Brain microvascular endothelial cell (primary cell): ENCODE data around the gene FAM162A.
"Not testable (repeated sequence)": the region's sequence is repeated elsewhere in the genome, so short reads cannot be mapped to it uniquely, and the experiment has no call there.

Source experiments
- DNase-seq: peaks from one replicate; pipeline ENCODE4 v3.0.0-alpha.2; 2020
- H3K27ac ChIP-seq: fragments of 250-450 bp; sonication (Bioruptor Pico); 2 replicates; pipeline ENCODE4 v1.5.1; 2020; ENCODE audit warnings: mild to moderate bottlenecking, moderate library complexity
- H3K27me3 ChIP-seq: fragments of 250-450 bp; sonication (Bioruptor Pico); replicated peaks from 2 replicates; pipeline ENCODE4 v1.5.1; 2020; ENCODE audit warnings: mild to moderate bottlenecking
- H3K36me3 ChIP-seq: fragments of 250-450 bp; sonication (Bioruptor Pico); replicated peaks from 2 replicates; pipeline ENCODE4 v1.5.1; 2020; ENCODE audit warnings: mild to moderate bottlenecking
- H3K4me3 ChIP-seq: 2 replicates; pipeline ENCODE4 v1.5.1; 2011; ENCODE audit warnings: low read depth, mild to moderate bottlenecking, control low read depth, low read length, moderate library complexity
- CTCF ChIP-seq: IDR thresholded peaks from 2 replicates; pipeline ENCODE4 v1.5.1; 2011; ENCODE audit warnings: low read depth, mild to moderate bottlenecking, moderate library complexity, low read length, control low read depth, inconsistent platforms; ENCODE audit errors: missing control alignments
- in situ Hi-C: cut with HindIII; loops from 2 replicates; pipeline ENCODE4 v1.10.0; 2017; ENCODE audit warnings: low sequenced_read_pairs, low pct_ligation_motif_present

Gene FAM162A

GRCh38 chr3:122427857-122428471 lies 44.0 kb downstream of the FAM162A start:
- in situ Hi-C loops = no loop called here
- H3K27me3 ChIP-seq = no peaks in the 10 kb centered on the region
- peaks cover 38% of the 10 kb centered on the region for H3K36me3 ChIP-seq
- no peak for TF ChIP-seq CTCF
- no peak for DNase-seq
- no peak overlapping the region for H3K27ac ChIP-seq
- H3K4me3 ChIP-seq = no peak overlapping the region

GRCh38 chr3:122430371-122430770 lies 46.4 kb downstream of the FAM162A start:
- no peak overlapping the region for H3K4me3 ChIP-seq
- no peaks in the 10 kb centered on the region for H3K27me3 ChIP-seq
- TF ChIP-seq CTCF = no peak
- H3K36me3 ChIP-seq = peaks cover 36% of the 10 kb centered on the region
- no peak overlapping the region for H3K27ac ChIP-seq
- in situ Hi-C loops = no loop called here
- DNase-seq = no peak

GRCh38 chr3:122435950-122436349 lies 52.0 kb downstream of the FAM162A start:
- Histone ChIP-seq H3K4me3 (no peak overlapping the region), H3K36me3 (peaks cover 42% of the 10 kb centered on the region), H3K27ac (no peak overlapping the region), H3K27me3 (no peaks in the 10 kb centered on the region)
- DNase-seq = no peak
- TF ChIP-seq CTCF = no peak
- in situ Hi-C loops = no loop called here

GRCh38 chr3:122443090-122443489 lies 59.1 kb downstream of the FAM162A start:
- no peak for DNase-seq
- no peak for TF ChIP-seq CTCF
- Histone ChIP-seq H3K36me3 (peaks cover 24% of the 10 kb centered on the region), H3K27me3 (no peaks in the 10 kb centered on the region), H3K27ac (no peak overlapping the region), H3K4me3 (no peak overlapping the region)
- in situ Hi-C loops = no loop called here

GRCh38 chr3:122443762-122444490 lies 59.9 kb downstream of the FAM162A start:
- peaks cover 24% of the 10 kb centered on the region for H3K36me3 ChIP-seq
- H3K4me3 ChIP-seq, DNase-seq, H3K27me3 ChIP-seq, H3K27ac ChIP-seq, in situ Hi-C loops: not testable (repeated sequence)

GRCh38 chr3:122444491-122444887 lies 60.5 kb downstream of the FAM162A start:
- H3K36me3 ChIP-seq = peaks cover 28% of the 10 kb centered on the region
- DNase-seq, H3K27me3 ChIP-seq, in situ Hi-C loops, H3K27ac ChIP-seq, H3K4me3 ChIP-seq: not testable (repeated sequence)

- peaks cover 36% of the 10 kb centered on the region for H3K36me3 ChIP-seq
- H3K27me3 ChIP-seq, H3K4me3 ChIP-seq, in situ Hi-C loops, H3K27ac ChIP-seq, DNase-seq: not testable (repeated sequence)
Observed at GRCh38 chr3:122448218-122448617, 64.2 kb downstream of the FAM162A start.
